ENCODE data around the gene AIMP2.

DNA sequence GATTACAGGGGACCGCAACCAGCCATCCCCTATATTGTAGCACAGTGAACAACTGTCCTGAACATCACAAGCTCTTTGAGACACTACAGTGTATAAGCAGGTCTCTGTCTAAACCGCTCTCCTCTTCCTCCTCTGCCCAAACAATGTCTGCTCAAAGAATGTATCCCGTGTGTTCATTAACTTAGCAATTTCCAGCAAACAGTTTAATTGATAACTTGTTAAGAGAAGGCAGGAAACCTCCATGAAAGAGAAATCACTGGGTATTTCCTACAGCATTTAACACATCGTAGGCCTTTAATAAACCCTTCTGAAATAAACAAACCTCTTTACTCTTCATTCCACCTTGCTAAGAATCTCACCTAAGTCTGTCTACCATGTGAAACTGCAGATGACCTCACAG is 1.7 kb upstream of the AIMP2 start:
- no peak for TF ChIP-seq CTCF (IDR thresholded peaks at IDR 0.05)
- TF ChIP-seq POLR2A (IDR thresholded peaks at IDR 0.05): no peak

Measured in thyroid gland (tissue), 4 donors.